ENCODE measurements around the gene FAM210A. TPM values are rescaled to one million over a fixed set of nuclear protein-coding genes. Genes with fewer than 3 reads are reported as not detected.

The FAM210A gene
- total RNA-seq, 2 donors from 2014 or later: 5.4 to 6.6 TPM

DNA sequence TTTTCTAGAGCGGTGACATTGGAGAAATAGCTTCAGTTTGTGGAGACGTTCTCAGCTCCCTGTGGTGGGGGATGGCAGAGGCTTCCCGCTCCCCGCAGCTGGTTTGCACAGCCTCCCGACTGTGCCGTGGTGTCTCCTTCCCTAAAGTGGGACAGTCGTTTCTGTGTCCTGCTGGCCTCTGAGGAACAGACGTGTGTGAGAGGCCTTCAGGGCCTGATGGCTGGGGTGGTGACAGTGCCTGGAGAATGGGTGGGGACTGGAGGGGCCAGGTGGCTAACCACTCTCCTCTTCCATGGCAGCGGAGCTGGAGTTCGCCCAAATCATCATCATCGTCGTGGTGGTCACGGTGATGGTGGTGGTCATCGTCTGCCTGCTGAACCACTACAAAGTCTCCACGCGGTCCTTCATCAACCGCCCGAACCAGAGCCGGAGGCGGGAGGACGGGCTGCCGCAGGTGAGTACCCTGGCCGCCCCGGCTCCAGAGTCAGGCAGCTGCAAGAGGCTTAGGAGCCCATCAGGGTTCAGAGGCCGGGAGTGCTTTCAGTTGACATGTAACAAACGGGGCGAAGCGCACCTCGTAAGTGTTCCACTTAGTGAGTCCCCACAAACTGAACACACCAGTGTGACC is 105.4 kb downstream of the FAM210A start:
- DNase-seq (no peak), ATAC-seq (no peak)
- no peaks in the 10 kb centered on the region for H3K36me3 ChIP-seq (replicated peaks in 1 of 2; ENCODE audit: insufficient read depth in 1 of 2, low read depth in 2 of 2)
- no peaks in the 10 kb centered on the region for H3K4me1 ChIP-seq
- intact Hi-C loops (cut with DNase I): no loop called here
- H3K9me3 ChIP-seq: no peaks in the 10 kb centered on the region
- TF ChIP-seq, protein P1, sequence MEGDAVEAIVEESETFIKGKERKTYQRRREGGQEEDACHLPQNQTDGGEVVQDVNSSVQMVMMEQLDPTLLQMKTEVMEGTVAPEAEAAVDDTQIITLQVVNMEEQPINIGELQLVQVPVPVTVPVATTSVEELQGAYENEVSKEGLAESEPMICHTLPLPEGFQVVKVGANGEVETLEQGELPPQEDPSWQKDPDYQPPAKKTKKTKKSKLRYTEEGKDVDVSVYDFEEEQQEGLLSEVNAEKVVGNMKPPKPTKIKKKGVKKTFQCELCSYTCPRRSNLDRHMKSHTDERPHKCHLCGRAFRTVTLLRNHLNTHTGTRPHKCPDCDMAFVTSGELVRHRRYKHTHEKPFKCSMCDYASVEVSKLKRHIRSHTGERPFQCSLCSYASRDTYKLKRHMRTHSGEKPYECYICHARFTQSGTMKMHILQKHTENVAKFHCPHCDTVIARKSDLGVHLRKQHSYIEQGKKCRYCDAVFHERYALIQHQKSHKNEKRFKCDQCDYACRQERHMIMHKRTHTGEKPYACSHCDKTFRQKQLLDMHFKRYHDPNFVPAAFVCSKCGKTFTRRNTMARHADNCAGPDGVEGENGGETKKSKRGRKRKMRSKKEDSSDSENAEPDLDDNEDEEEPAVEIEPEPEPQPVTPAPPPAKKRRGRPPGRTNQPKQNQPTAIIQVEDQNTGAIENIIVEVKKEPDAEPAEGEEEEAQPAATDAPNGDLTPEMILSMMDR (IDR thresholded peaks at IDR 0.05): no peak
- TF ChIP-seq POLR2A (IDR thresholded peaks at IDR 0.05): no peak
- 86 to 87% methylated on average over 15 to 26 of the region's 29 CpGs for WGBS, 2 donors
- no peaks in the 10 kb centered on the region for H3K27me3 ChIP-seq
- no peak overlapping the region for H3K4me3 ChIP-seq
- no peak overlapping the region for H3K27ac ChIP-seq

DNA sequence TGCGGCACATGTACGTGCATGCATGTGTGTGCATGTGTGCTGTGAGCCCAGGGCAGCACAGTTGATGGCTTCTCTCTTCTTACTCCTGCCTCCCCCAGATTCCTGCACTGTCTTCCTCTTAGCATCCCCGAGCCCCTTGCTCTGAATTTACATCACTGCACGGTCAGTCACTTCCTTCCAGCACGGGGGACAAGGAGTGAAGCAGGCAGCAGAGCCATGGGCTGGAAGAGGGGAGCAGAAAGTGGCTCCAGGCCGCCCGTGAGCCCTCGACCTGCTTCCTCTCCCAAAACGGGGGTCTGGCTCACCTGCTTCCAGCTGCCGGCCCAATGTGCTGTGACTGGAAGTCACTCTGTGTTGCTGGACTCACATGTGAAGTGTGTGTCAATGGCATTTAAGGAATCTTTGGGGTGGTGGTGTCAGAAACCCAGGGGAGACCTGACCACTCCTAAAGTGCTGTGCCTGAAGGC is 106.1 kb downstream of the FAM210A start:
- no peak for TF ChIP-seq POLR2A (IDR thresholded peaks at IDR 0.05)
- TF ChIP-seq, protein P1 (IDR thresholded peaks at IDR 0.05): no peak
- H3K36me3 ChIP-seq (replicated peaks in 1 of 2; ENCODE audit: insufficient read depth in 1 of 2, low read depth in 2 of 2): no peaks in the 10 kb centered on the region
- 69 to 78% methylated on average over 10 of the region's 10 CpGs for WGBS, 2 donors
- ATAC-seq (no peak), DNase-seq (no peak)
- intact Hi-C loops (cut with DNase I): no loop called here
- H3K27me3 ChIP-seq: no peaks in the 10 kb centered on the region
- H3K4me3 ChIP-seq: no peak overlapping the region
- no peaks in the 10 kb centered on the region for H3K9me3 ChIP-seq
- no peak overlapping the region for H3K27ac ChIP-seq
- H3K4me1 ChIP-seq: no peaks in the 10 kb centered on the region

DNA sequence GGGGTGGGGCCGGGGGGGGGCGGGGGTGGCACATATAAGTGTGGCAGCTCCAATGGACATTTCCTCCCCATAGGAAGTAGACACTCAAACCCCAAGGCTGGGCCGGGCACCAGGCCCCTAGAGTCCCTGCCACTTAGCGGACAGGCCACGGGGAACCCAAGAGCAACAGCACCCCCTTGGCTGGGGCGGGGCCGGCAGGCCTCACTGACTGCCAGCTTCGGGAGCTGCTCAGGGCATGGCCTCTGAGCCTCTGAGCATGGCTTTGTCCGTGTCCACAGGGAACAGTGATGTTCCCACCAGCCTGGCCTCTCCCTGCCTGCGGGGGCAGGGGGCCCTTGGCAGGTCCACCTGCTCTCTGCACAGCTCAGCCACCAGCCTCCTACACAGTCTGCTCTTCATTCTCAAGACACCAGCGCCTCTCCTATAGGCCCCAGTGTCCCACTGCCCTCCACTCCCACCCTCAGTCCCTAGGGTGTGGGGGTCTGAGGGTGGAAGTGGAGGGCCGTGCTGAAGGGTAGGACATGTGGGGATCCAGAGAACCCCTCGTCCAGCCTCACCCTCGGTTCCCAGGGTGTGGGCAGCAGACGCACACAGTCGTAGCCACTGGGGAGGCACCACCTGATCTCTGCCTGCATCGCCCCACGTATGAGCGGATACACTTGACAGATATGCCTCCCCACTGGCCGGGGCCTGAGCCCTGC is 106.7 kb downstream of the FAM210A start:
- H3K36me3 ChIP-seq (replicated peaks in 1 of 2; ENCODE audit: insufficient read depth in 1 of 2, low read depth in 2 of 2): no peaks in the 10 kb centered on the region
- WGBS, 2 donors: 78 to 85% methylated on average over 8 to 18 of the region's 20 CpGs
- no peak overlapping the region for H3K4me3 ChIP-seq
- TF ChIP-seq, protein P1 (IDR thresholded peaks at IDR 0.05): no peak
- TF ChIP-seq POLR2A (IDR thresholded peaks at IDR 0.05): no peak
- no peaks in the 10 kb centered on the region for H3K27me3 ChIP-seq
- intact Hi-C loops (cut with DNase I): no loop called here
- H3K9me3 ChIP-seq: no peaks in the 10 kb centered on the region
- no peaks in the 10 kb centered on the region for H3K4me1 ChIP-seq
- H3K27ac ChIP-seq: no peak overlapping the region
- no peak for ATAC-seq
- no peak for DNase-seq

DNA sequence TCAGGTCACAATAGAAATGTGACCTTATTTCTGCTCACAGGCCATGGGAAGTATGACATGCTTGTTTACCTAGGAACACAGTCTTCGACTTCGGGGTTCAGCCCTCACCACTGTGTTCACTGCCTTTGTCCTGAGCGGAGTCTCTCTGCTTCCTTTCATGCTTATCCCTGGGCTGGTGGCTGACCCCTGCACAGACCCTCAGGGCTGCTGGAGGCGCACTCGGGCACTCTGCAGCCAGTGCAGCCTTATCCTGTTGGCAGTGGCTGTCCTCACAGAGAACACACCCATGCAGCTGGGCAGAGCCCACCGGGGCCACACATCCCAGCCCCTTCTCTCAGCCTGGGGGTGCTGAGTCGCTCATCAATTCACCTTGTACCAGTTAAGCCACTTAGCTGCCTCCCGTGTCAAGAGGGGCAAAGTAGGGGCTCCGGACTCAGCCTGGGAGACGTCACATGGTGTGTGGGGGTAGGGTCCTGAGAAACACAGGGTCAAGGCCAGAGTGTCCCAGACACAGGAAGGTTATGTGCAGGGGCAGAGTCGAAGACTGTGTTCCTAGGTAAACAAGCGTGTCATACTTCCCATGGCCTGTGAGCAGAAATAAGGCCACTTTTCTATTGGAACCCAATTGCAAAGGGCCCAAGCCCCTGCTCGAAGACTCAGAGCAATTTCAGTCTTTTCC is 107.5 kb downstream of the FAM210A start:
- intact Hi-C loops (cut with DNase I): no loop called here
- Histone ChIP-seq H3K36me3 (replicated peaks in 1 of 2; ENCODE audit: insufficient read depth in 1 of 2, low read depth in 2 of 2) (no peaks in the 10 kb centered on the region), H3K27me3 (no peaks in the 10 kb centered on the region), H3K4me3 (no peak overlapping the region), H3K4me1 (no peaks in the 10 kb centered on the region), H3K9me3 (no peaks in the 10 kb centered on the region), H3K27ac (no peak overlapping the region)
- TF ChIP-seq, protein P1 (IDR thresholded peaks at IDR 0.05): no peak
- no peak for TF ChIP-seq POLR2A (IDR thresholded peaks at IDR 0.05)
- WGBS, 2 donors: 50 to 75% methylated on average over 5 to 13 of the region's 13 CpGs
- ATAC-seq (no peak), DNase-seq (no peak)

All from body of pancreas (tissue), 4 donors.